WTC11 (cell line): ENCODE measurements around the gene CAPN9. TPM values are rescaled to one million over a fixed set of nuclear protein-coding genes. Genes with fewer than 3 reads are reported as not detected.

Experiments used
- ATAC-seq: fragments of 200-7000 bp; cut with Tn5 transposase; 2 replicates; pipeline ENCODE4 v1.10.0; 2021; ENCODE audit warnings: mild to moderate bottlenecking, moderate library complexity
- CTCF ChIA-PET: fragments of 300-600 bp; sonication (Branson Sonifier 250); formaldehyde crosslinking; loops from one replicate; lab custom pipeline; 2021; ENCODE audit warnings: antibody characterized with exemption; lab: Charles Lee
- POLR2A ChIA-PET: fragments of 350-600 bp; sonication (Branson Sonifier 250); formaldehyde crosslinking; loops from one replicate; lab custom pipeline; 2021; ENCODE audit warnings: antibody characterized with exemption; lab: Charles Lee
- DNase-seq: peaks from one replicate; pipeline ENCODE4 v3.0.0; 2021; ENCODE audit warnings: low spot score
- H3K27ac Mint-ChIP-seq: 2 replicates; pipeline ENCODE4 v1.8.0; 2021; ENCODE audit warnings: mixed read lengths
- H3K27me3 Mint-ChIP-seq: 2 replicates; pipeline ENCODE4 v1.8.0; 2021; ENCODE audit warnings: low read depth, mild to moderate bottlenecking, moderate library complexity, mixed read lengths
- H3K36me3 Mint-ChIP-seq: 2 replicates; pipeline ENCODE4 v1.8.0; 2021; ENCODE audit warnings: mixed read lengths
- H3K4me1 Mint-ChIP-seq: 2 replicates; pipeline ENCODE4 v1.8.0; 2022; ENCODE audit warnings: mixed read lengths
- H3K4me3 Mint-ChIP-seq: 2 replicates; pipeline ENCODE4 v1.8.0; 2021; ENCODE audit warnings: mild to moderate bottlenecking, moderate library complexity, mixed read lengths
- H3K9me3 Mint-ChIP-seq: 2 replicates; pipeline ENCODE4 v1.8.0; 2021; ENCODE audit warnings: mixed read lengths
- ARID4B ChIP-seq: sonication (generic); formaldehyde crosslinking; IDR thresholded peaks from 2 replicates; pipeline ENCODE4 v1.8.0; 2023; ENCODE audit warnings: missing genetic modification reagents, mild to moderate bottlenecking, borderline replicate concordance
- CREB1 ChIP-seq: sonication (generic); formaldehyde crosslinking; IDR thresholded peaks from 2 replicates; pipeline ENCODE4 v1.8.0; 2023; ENCODE audit warnings: mild to moderate bottlenecking, missing genetic modification reagents
- CTCF ChIP-seq: fragments of 200-600 bp; IDR thresholded peaks from 2 replicates; pipeline ENCODE4 v1.8.0; 2022; ENCODE audit warnings: antibody characterized with exemption
- E2F4 ChIP-seq: sonication (generic); formaldehyde crosslinking; IDR thresholded peaks from 2 replicates; pipeline ENCODE4 v1.8.1; 2022; ENCODE audit warnings: low read depth, mild to moderate bottlenecking, moderate library complexity, missing genetic modification reagents, borderline replicate concordance
- ESRRA ChIP-seq: sonication (generic); formaldehyde crosslinking; IDR thresholded peaks from 2 replicates; pipeline ENCODE4 v1.8.1; 2022; ENCODE audit warnings: mild to moderate bottlenecking, missing genetic modification reagents, borderline replicate concordance
- HMGA2 ChIP-seq: fragments of 250-450 bp; sonication (Bioruptor Pico); IDR thresholded peaks from 2 replicates; pipeline ENCODE4 v1.4.0; 2021; ENCODE audit warnings: mild to moderate bottlenecking, moderate library complexity
- IRF2 ChIP-seq: sonication (generic); formaldehyde crosslinking; IDR thresholded peaks from 2 replicates; pipeline ENCODE4 v1.8.0; 2022; ENCODE audit warnings: low read depth, missing genetic modification reagents, borderline replicate concordance
- JAZF1 ChIP-seq: fragments of 250-450 bp; sonication (Bioruptor Pico); IDR thresholded peaks from 2 replicates; pipeline ENCODE4 v1.9.0; 2021; ENCODE audit warnings: moderate library complexity, mild to moderate bottlenecking, inconsistent platforms
- MLX ChIP-seq: sonication (generic); formaldehyde crosslinking; IDR thresholded peaks from 2 replicates; pipeline ENCODE4 v1.8.1; 2023; ENCODE audit warnings: mild to moderate bottlenecking, missing genetic modification reagents, moderate library complexity
- NFATC4 ChIP-seq: fragments of 250-450 bp; sonication (Bioruptor Pico); IDR thresholded peaks from 2 replicates; pipeline ENCODE4 v1.9.0; 2021; ENCODE audit warnings: mild to moderate bottlenecking
- NFYB ChIP-seq: sonication (generic); formaldehyde crosslinking; conservative IDR thresholded peaks from 2 replicates; pipeline ENCODE4 v1.8.0; 2022; ENCODE audit warnings: low read depth, missing genetic modification reagents
- NR2C2 ChIP-seq: sonication (generic); formaldehyde crosslinking; IDR thresholded peaks from 2 replicates; pipeline ENCODE4 v1.8.0; 2022; ENCODE audit warnings: mild to moderate bottlenecking, missing genetic modification reagents
- SOX15 ChIP-seq: fragments of 250-450 bp; sonication (Bioruptor Pico); IDR thresholded peaks from 2 replicates; pipeline ENCODE4 v1.9.0; 2021; ENCODE audit warnings: mild to moderate bottlenecking
- TEAD4 ChIP-seq: sonication (generic); formaldehyde crosslinking; IDR thresholded peaks from 2 replicates; pipeline ENCODE4 v1.8.0; 2022; ENCODE audit warnings: mild to moderate bottlenecking, missing genetic modification reagents
- ZBTB21 ChIP-seq: sonication (generic); formaldehyde crosslinking; IDR thresholded peaks from 2 replicates; pipeline ENCODE4 v1.8.1; 2023; ENCODE audit warnings: mild to moderate bottlenecking, missing genetic modification reagents, borderline replicate concordance
- ZBTB43 ChIP-seq: sonication (generic); formaldehyde crosslinking; IDR thresholded peaks from 2 replicates; pipeline ENCODE4 v1.8.1; 2023; ENCODE audit warnings: mild to moderate bottlenecking, missing genetic modification reagents
- ZNF232 ChIP-seq: sonication (generic); formaldehyde crosslinking; IDR thresholded peaks from 2 replicates; pipeline ENCODE4 v1.8.0; 2022; ENCODE audit warnings: mild to moderate bottlenecking, missing genetic modification reagents
- ZNF396 ChIP-seq: fragments of 250-450 bp; sonication (Bioruptor Pico); IDR thresholded peaks from 2 replicates; pipeline ENCODE4 v1.8.0; 2021; ENCODE audit warnings: mild to moderate bottlenecking, moderate library complexity, borderline replicate concordance
- ZNF423 ChIP-seq: fragments of 250-450 bp; sonication (Bioruptor Pico); IDR thresholded peaks from 2 replicates; pipeline ENCODE4 v2.1.2; 2022; ENCODE audit warnings: mild to moderate bottlenecking, moderate library complexity
- ZNF425 ChIP-seq: fragments of 250-450 bp; sonication (Bioruptor Pico); conservative IDR thresholded peaks from 2 replicates; pipeline ENCODE4 v1.9.0; 2021; ENCODE audit warnings: mild to moderate bottlenecking
- total RNA-seq: library from RNA; stranded (reverse); gene quantifications from 3 replicates; pipeline ENCODE4 v1.2.3, GENCODE V29; 2021

Gene CAPN9
- total RNA-seq, 1 experiment from 2014 or later: not detected

GRCh38 chr1:230754796-230755195 lies 7.6 kb downstream of the CAPN9 start (continued):
- no peak for TF ChIP-seq ZBTB43
- no peak for TF ChIP-seq NFYB (CRISPR knock-in tag)
- TF ChIP-seq CREB1 (CRISPR knock-in tag): no peak
- TF ChIP-seq JAZF1: no peak
- TF ChIP-seq ESRRA (CRISPR knock-in tag): no peak
- TF ChIP-seq CTCF: no peak
- no peak for TF ChIP-seq ZNF425 (CRISPR knock-in tag)
- no peak for TF ChIP-seq SOX15 (CRISPR knock-in tag)

GRCh38 chr1:230757856-230758708 lies 10.9 kb downstream of the CAPN9 start:
- TF ChIP-seq ARID4B: no peak
- TF ChIP-seq E2F4 (CRISPR knock-in tag): no peak
- TF ChIP-seq ZNF232 (CRISPR knock-in tag): no peak
- no peak for TF ChIP-seq ZNF423 (CRISPR knock-in tag)
- TF ChIP-seq HMGA2 (CRISPR knock-in tag): no peak
- no peak for TF ChIP-seq MLX
- no peak for TF ChIP-seq ZNF396 (CRISPR knock-in tag)
- no peak for TF ChIP-seq TEAD4 (CRISPR knock-in tag)
- no peak for TF ChIP-seq ZBTB21 (CRISPR knock-in tag)
- TF ChIP-seq NFATC4 (CRISPR knock-in tag): no peak
- no peak for TF ChIP-seq NR2C2 (CRISPR knock-in tag)
- TF ChIP-seq IRF2: no peak
- peaks cover 5% of the 10 kb centered on the region for H3K27me3 Mint-ChIP-seq
- no peak for ATAC-seq
- H3K9me3 Mint-ChIP-seq: no peaks in the 10 kb centered on the region
- ChIA-PET CTCF (interaction anchor here (0.6 to 1.0 kb wide), 4 partner anchors 8 to 393 kb away, joined by 3 read pairs; no protein-coding TSS in a partner anchor), POLR2A (no interaction called here)
- peaks cover 8% of the 10 kb centered on the region for H3K4me1 Mint-ChIP-seq
- no peak for DNase-seq
- H3K27ac Mint-ChIP-seq: no peak overlapping the region
- no peaks in the 10 kb centered on the region for H3K36me3 Mint-ChIP-seq
- H3K4me3 Mint-ChIP-seq: no peak overlapping the region
